SK-N-SH treated with all-trans-retinoic acid at 6 μM for 48 hours (cell line): ENCODE results near the gene PDE3A.

Experiments used
- ARNTL ChIP-seq: fragments of 450-650 bp; formaldehyde crosslinking; IDR thresholded peaks from 2 replicates; pipeline ENCODE4 v1.5.0; 2020; ENCODE audit warnings: low read depth, mild to moderate bottlenecking, moderate library complexity, borderline replicate concordance
- ISL1 ChIP-seq: fragments of 250-450 bp; sonication (Bioruptor Pico); IDR thresholded peaks from 2 replicates; pipeline ENCODE4 v2.1.2; 2022; ENCODE audit warnings: mild to moderate bottlenecking, moderate library complexity
- PATZ1 ChIP-seq: fragments of 250-450 bp; sonication (Bioruptor Pico); IDR thresholded peaks from 2 replicates; pipeline ENCODE4 v1.8.0; 2020; ENCODE audit warnings: mild to moderate bottlenecking, moderate library complexity, borderline replicate concordance
- PPARA ChIP-seq: fragments of 250-450 bp; sonication (Bioruptor Pico); IDR thresholded peaks from 2 replicates; pipeline ENCODE4 v1.5.0; 2020; ENCODE audit warnings: mild to moderate bottlenecking, borderline replicate concordance
- TOX ChIP-seq: fragments of 250-450 bp; sonication (Bioruptor Pico); IDR thresholded peaks from 2 replicates; pipeline ENCODE4 v1.8.0; 2021; ENCODE audit warnings: mild to moderate bottlenecking, moderate library complexity, borderline replicate concordance
- ZC3H10 ChIP-seq: fragments of 250-450 bp; sonication (Bioruptor Pico); IDR thresholded peaks from 2 replicates; pipeline ENCODE4 v1.5.1; 2021; ENCODE audit warnings: mild to moderate bottlenecking, moderate library complexity

GRCh38 chr12:20718294-20718693 lies 350.0 kb downstream of the PDE3A start:
- TF ChIP-seq ARNTL (CRISPR knock-in tag) (no peak), TOX (CRISPR knock-in tag) (no peak), PPARA (CRISPR knock-in tag) (no peak), PATZ1 (CRISPR knock-in tag) (no peak), ISL1 (no peak), ZC3H10 (CRISPR knock-in tag) (no peak)
